ENCODE data around the gene GPR143. TPM values are rescaled to one million over a fixed set of nuclear protein-coding genes. Genes with fewer than 3 reads are reported as not detected.
"Not testable (repeated sequence)": the region's sequence is repeated elsewhere in the genome, so short reads cannot be mapped to it uniquely, and the experiment has no call there.

Gene GPR143
- 9.8 TPM for polyA plus RNA-seq (2013, experiment 1 of 2)
- polyA plus RNA-seq (2013, experiment 2 of 2), result 10.3 TPM

- WGBS, result 3% methylated on average over 25 of the region's 26 CpGs
- Histone ChIP-seq H3K4me3 (ENCODE audit: low read length) (peak within 1 kb of the TSS; percentile 64), H3K27me3 (ENCODE audit: insufficient read depth, low read length) (peaks cover 3% of the 10 kb centered on the region; the same call in 1 of the 2 replicates), H3K36me3 (ENCODE audit: insufficient read depth, low read length) (no peaks in the 10 kb centered on the region), H3K4me1 (ENCODE audit: insufficient read depth, low read length) (peaks cover 4% of the 10 kb centered on the region; the same call in 1 of the 2 replicates), H3K27ac (ENCODE audit: low read depth, low read length) (no peak within 1 kb of the TSS), H3K9me3 (ENCODE audit: insufficient read depth, low read depth, low read length) (no peaks in the 10 kb centered on the region), H3K9ac (ENCODE audit: low read depth, low read length) (peak within 1 kb of the TSS; percentile 79)
These were observed at the start of gene GPR143 for GRCh38 chrX:9765737-9766097. Gene GPR143 (minus strand): TSS chrX:9765847. CDS start chrX:9765817, 30 bp downstream.

- H3K27ac ChIP-seq (ENCODE audit: low read depth, low read length); H3K27me3 ChIP-seq (ENCODE audit: insufficient read depth, low read length); H3K9ac ChIP-seq (ENCODE audit: low read depth, low read length); H3K4me3 ChIP-seq (ENCODE audit: low read length); H3K36me3 ChIP-seq (ENCODE audit: insufficient read depth, low read length); H3K9me3 ChIP-seq (ENCODE audit: insufficient read depth, low read depth, low read length); H3K4me1 ChIP-seq (ENCODE audit: insufficient read depth, low read length): not testable (repeated sequence)
- 100% methylated on average over 3 of the region's 3 CpGs for WGBS
These were observed 45.4 kb upstream of the GPR143 start for GRCh38 chrX:9811086-9811485.

- H3K4me1 ChIP-seq (ENCODE audit: insufficient read depth, low read length); H3K36me3 ChIP-seq (ENCODE audit: insufficient read depth, low read length); H3K27me3 ChIP-seq (ENCODE audit: insufficient read depth, low read length); H3K4me3 ChIP-seq (ENCODE audit: low read length); H3K9ac ChIP-seq (ENCODE audit: low read depth, low read length); H3K9me3 ChIP-seq (ENCODE audit: insufficient read depth, low read depth, low read length); H3K27ac ChIP-seq (ENCODE audit: low read depth, low read length): not testable (repeated sequence)
- WGBS, result 100% methylated on average over 4 of the region's 5 CpGs
These were observed 44.2 kb upstream of the GPR143 start for GRCh38 chrX:9809876-9810275.

GRCh38 chrX:9807355-9808182 lies 41.9 kb upstream of the GPR143 start:
- WGBS, result 77% methylated on average over 13 of the region's 14 CpGs
- Histone ChIP-seq H3K27me3 (ENCODE audit: insufficient read depth, low read length) (no peaks in the 10 kb centered on the region), H3K4me1 (ENCODE audit: insufficient read depth, low read length) (no peaks in the 10 kb centered on the region; the same call in 1 of the 2 replicates), H3K36me3 (ENCODE audit: insufficient read depth, low read length) (no peaks in the 10 kb centered on the region), H3K27ac (ENCODE audit: low read depth, low read length) (peak overlapping the region; percentile 30; the same call in 1 of the 2 replicates), H3K9me3 (ENCODE audit: insufficient read depth, low read depth, low read length) (no peaks in the 10 kb centered on the region), H3K4me3 (ENCODE audit: low read length) (no peak overlapping the region), H3K9ac (ENCODE audit: low read depth, low read length) (no peak overlapping the region)

- H3K36me3 ChIP-seq (ENCODE audit: insufficient read depth, low read length), result no peaks in the 10 kb centered on the region
- no peak overlapping the region for H3K4me3 ChIP-seq (ENCODE audit: low read length)
- WGBS, result 98% methylated on average over 6 of the region's 7 CpGs
- H3K27ac ChIP-seq (ENCODE audit: low read depth, low read length), result no peak overlapping the region
- no peaks in the 10 kb centered on the region for H3K9me3 ChIP-seq (ENCODE audit: insufficient read depth, low read depth, low read length)
- H3K9ac ChIP-seq (ENCODE audit: low read depth, low read length), result no peak overlapping the region
- H3K4me1 ChIP-seq (ENCODE audit: insufficient read depth, low read length), result no peaks in the 10 kb centered on the region; the same call in 1 of the 2 replicates
- no peaks in the 10 kb centered on the region for H3K27me3 ChIP-seq (ENCODE audit: insufficient read depth, low read length)
These were observed 40.3 kb upstream of the GPR143 start for GRCh38 chrX:9805956-9806355.

GRCh38 chrX:9804444-9804843 lies 38.8 kb upstream of the GPR143 start:
- 92% methylated on average over 5 of the region's 5 CpGs for WGBS
- Histone ChIP-seq H3K4me1 (ENCODE audit: insufficient read depth, low read length) (no peaks in the 10 kb centered on the region; the same call in 1 of the 2 replicates), H3K9me3 (ENCODE audit: insufficient read depth, low read depth, low read length) (peaks cover 4% of the 10 kb centered on the region; the same call in 1 of the 2 replicates), H3K9ac (ENCODE audit: low read depth, low read length) (no peak overlapping the region), H3K4me3 (ENCODE audit: low read length) (no peak overlapping the region), H3K27ac (ENCODE audit: low read depth, low read length) (no peak overlapping the region), H3K36me3 (ENCODE audit: insufficient read depth, low read length) (no peaks in the 10 kb centered on the region), H3K27me3 (ENCODE audit: insufficient read depth, low read length) (no peaks in the 10 kb centered on the region)

GRCh38 chrX:9802737-9803136 lies 37.1 kb upstream of the GPR143 start:
- Histone ChIP-seq H3K9ac (ENCODE audit: low read depth, low read length) (no peak overlapping the region), H3K9me3 (ENCODE audit: insufficient read depth, low read depth, low read length) (peaks cover 4% of the 10 kb centered on the region; the same call in 1 of the 2 replicates), H3K4me1 (ENCODE audit: insufficient read depth, low read length) (peaks cover 2% of the 10 kb centered on the region), H3K36me3 (ENCODE audit: insufficient read depth, low read length) (no peaks in the 10 kb centered on the region), H3K4me3 (ENCODE audit: low read length) (no peak overlapping the region), H3K27me3 (ENCODE audit: insufficient read depth, low read length) (no peaks in the 10 kb centered on the region), H3K27ac (ENCODE audit: low read depth, low read length) (no peak overlapping the region)
- WGBS, result 98% methylated on average over 4 of the region's 4 CpGs

GRCh38 chrX:9797384-9798360 lies 32.0 kb upstream of the GPR143 start:
- Histone ChIP-seq H3K9ac (ENCODE audit: low read depth, low read length) (no peak overlapping the region), H3K4me1 (ENCODE audit: insufficient read depth, low read length) (peaks cover 10% of the 10 kb centered on the region), H3K4me3 (ENCODE audit: low read length) (no peak overlapping the region), H3K36me3 (ENCODE audit: insufficient read depth, low read length) (no peaks in the 10 kb centered on the region), H3K27ac (ENCODE audit: low read depth, low read length) (no peak overlapping the region), H3K27me3 (ENCODE audit: insufficient read depth, low read length) (no peaks in the 10 kb centered on the region), H3K9me3 (ENCODE audit: insufficient read depth, low read depth, low read length) (peaks cover 4% of the 10 kb centered on the region; the same call in 1 of the 2 replicates)
- 50% methylated on average over 7 of the region's 11 CpGs for WGBS

GRCh38 chrX:9794495-9794894 lies 28.8 kb upstream of the GPR143 start:
- Histone ChIP-seq H3K4me3 (ENCODE audit: low read length) (no peak overlapping the region), H3K27me3 (ENCODE audit: insufficient read depth, low read length) (no peaks in the 10 kb centered on the region), H3K27ac (ENCODE audit: low read depth, low read length) (no peak overlapping the region), H3K9me3 (ENCODE audit: insufficient read depth, low read depth, low read length) (no peaks in the 10 kb centered on the region), H3K36me3 (ENCODE audit: insufficient read depth, low read length) (no peaks in the 10 kb centered on the region), H3K4me1 (ENCODE audit: insufficient read depth, low read length) (peaks cover 25% of the 10 kb centered on the region), H3K9ac (ENCODE audit: low read depth, low read length) (no peak overlapping the region)
- WGBS, result 97% methylated on average over 5 of the region's 7 CpGs

- Histone ChIP-seq H3K36me3 (ENCODE audit: insufficient read depth, low read length) (no peaks in the 10 kb centered on the region), H3K4me1 (ENCODE audit: insufficient read depth, low read length) (peaks cover 27% of the 10 kb centered on the region), H3K27ac (ENCODE audit: low read depth, low read length) (no peak overlapping the region), H3K9ac (ENCODE audit: low read depth, low read length) (no peak overlapping the region), H3K27me3 (ENCODE audit: insufficient read depth, low read length) (peaks cover 8% of the 10 kb centered on the region; the same call in 1 of the 2 replicates), H3K9me3 (ENCODE audit: insufficient read depth, low read depth, low read length) (no peaks in the 10 kb centered on the region), H3K4me3 (ENCODE audit: low read length) (no peak overlapping the region)
- 84% methylated on average over 6 of the region's 6 CpGs for WGBS
These were observed 25.2 kb upstream of the GPR143 start for GRCh38 chrX:9790866-9791265.

GRCh38 chrX:9789555-9789954 lies 23.9 kb upstream of the GPR143 start:
- H3K36me3 ChIP-seq (ENCODE audit: insufficient read depth, low read length), result no peaks in the 10 kb centered on the region
- H3K4me1 ChIP-seq (ENCODE audit: insufficient read depth, low read length), result peaks cover 27% of the 10 kb centered on the region
- H3K27me3 ChIP-seq (ENCODE audit: insufficient read depth, low read length), result peaks cover 16% of the 10 kb centered on the region; the same call in 1 of the 2 replicates
- 0 out of 2 replicates have a peak overlapping the region, but pooled peaks have one; percentile 40 for H3K9ac ChIP-seq (ENCODE audit: low read depth, low read length)
- no peaks in the 10 kb centered on the region for H3K9me3 ChIP-seq (ENCODE audit: insufficient read depth, low read depth, low read length)
- H3K4me3 ChIP-seq (ENCODE audit: low read length), result peak overlapping the region; percentile 34
- H3K27ac ChIP-seq (ENCODE audit: low read depth, low read length), result peak overlapping the region; percentile 92
- 14% methylated on average over 5 of the region's 5 CpGs for WGBS

Measured in HUES64 (cell line).